ENCODE results near the gene TAGLN2. TPM values are rescaled to one million over a fixed set of nuclear protein-coding genes. Genes with fewer than 3 reads are reported as not detected.

The TAGLN2 gene
- total RNA-seq, 1 donor from 2014 or later: 110 TPM

DNA sequence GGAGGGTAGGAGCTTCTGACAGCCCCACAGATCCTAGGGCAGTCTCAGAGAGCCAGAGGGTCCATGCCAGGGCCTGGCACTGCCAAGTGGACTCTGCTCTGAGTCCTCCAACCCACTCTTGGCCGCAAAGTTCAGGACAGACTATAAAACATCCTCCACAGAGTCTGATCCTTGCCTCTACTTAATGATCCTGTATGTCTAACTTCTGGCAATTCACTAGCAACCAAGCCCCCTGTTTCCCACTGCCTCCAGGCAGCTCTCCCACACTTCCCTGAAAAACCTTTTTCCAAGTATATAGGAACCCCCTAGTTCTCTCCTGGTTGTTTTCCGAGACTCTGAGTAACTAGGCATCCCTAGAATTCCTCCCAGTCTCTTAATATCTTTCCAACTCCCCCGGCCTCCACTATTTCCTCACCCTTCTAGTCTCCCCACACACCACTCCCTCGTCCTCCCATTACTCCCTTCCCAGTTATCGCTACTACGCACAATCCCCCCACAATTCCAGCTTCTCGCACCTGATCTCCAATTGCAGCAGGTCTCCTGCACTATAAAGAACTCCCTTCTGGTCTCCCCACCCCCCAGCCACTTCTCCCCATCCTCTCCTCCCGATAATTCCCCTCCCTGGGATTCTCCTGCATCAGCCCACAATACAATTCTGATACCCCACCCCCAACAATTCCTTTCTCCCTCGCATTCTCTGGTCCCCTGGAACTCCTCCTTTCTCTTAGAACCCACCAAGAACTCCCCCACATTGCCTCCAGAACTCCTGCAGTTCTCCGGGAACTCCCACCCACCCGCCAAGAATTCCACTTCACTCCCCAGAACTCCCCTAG, 19.5 kb upstream of the TAGLN2 start:
- intact Hi-C loops (cut with micrococcal nuclease): loop anchor here (5.0 to 10.0 kb wide), 2 partner anchors 62 to 150 kb away; no protein-coding TSS in a partner anchor
- peaks cover 31% of the 10 kb centered on the region for H3K27me3 ChIP-seq (ENCODE audit: low read depth)
- H3K4me3 ChIP-seq: peak overlapping the region; percentile 69
- H3K36me3 ChIP-seq: no peaks in the 10 kb centered on the region
- no peak overlapping the region for H3K27ac ChIP-seq (replicated peaks)
- TF ChIP-seq, protein P1, sequence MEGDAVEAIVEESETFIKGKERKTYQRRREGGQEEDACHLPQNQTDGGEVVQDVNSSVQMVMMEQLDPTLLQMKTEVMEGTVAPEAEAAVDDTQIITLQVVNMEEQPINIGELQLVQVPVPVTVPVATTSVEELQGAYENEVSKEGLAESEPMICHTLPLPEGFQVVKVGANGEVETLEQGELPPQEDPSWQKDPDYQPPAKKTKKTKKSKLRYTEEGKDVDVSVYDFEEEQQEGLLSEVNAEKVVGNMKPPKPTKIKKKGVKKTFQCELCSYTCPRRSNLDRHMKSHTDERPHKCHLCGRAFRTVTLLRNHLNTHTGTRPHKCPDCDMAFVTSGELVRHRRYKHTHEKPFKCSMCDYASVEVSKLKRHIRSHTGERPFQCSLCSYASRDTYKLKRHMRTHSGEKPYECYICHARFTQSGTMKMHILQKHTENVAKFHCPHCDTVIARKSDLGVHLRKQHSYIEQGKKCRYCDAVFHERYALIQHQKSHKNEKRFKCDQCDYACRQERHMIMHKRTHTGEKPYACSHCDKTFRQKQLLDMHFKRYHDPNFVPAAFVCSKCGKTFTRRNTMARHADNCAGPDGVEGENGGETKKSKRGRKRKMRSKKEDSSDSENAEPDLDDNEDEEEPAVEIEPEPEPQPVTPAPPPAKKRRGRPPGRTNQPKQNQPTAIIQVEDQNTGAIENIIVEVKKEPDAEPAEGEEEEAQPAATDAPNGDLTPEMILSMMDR (IDR thresholded peaks at IDR 0.05; ENCODE audit: borderline replicate concordance): no peak
- peaks cover 18% of the 10 kb centered on the region for H3K4me1 ChIP-seq
- no peak for DNase-seq
- no peaks in the 10 kb centered on the region for H3K9me3 ChIP-seq (replicated peaks)

DNA sequence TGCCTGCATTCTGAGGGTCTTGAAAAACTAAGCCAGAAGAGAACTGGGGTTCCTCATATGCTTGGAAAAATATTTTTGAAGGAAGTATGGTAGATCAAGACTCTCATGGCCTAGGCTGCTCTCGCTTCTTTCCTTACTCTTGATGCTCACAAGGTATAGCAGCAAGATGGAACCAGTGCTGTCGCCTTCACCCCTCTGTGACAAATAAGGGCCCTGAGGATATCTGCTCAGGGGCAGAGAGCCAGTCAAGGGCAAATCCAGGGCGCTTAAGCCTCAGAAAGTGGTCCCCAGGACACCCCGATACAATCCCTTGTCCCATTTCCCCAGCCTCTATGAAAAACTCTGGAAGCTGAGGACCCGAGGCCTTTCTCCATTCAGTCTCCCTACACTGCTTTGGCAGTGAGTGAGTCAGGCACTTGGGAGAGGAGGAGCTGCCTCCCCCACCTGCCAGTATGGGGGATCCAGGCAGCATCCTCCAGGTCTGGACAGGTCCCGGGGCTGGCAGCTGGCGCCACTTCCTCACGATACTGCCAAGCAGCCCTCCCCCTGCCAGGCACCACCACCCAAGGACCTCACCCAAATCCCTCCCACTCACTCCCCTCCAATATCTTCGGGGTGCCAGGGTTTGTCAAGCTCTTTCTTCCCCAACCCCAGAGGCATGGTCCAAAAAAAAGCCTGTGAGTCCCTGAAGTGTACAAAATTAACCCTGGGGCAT, 18.8 kb upstream of the TAGLN2 start:
- Histone ChIP-seq H3K36me3 (no peaks in the 10 kb centered on the region), H3K9me3 (replicated peaks) (no peaks in the 10 kb centered on the region), H3K4me3 (no peak overlapping the region), H3K27me3 (ENCODE audit: low read depth) (peaks cover 31% of the 10 kb centered on the region), H3K27ac (replicated peaks) (no peak overlapping the region), H3K4me1 (peaks cover 18% of the 10 kb centered on the region)
- intact Hi-C loops (cut with micrococcal nuclease): loop anchor here (10.0 kb wide), 1 partner anchor 149 kb away; no protein-coding TSS in a partner anchor
- no peak for DNase-seq
- TF ChIP-seq, protein P1 (IDR thresholded peaks at IDR 0.05; ENCODE audit: borderline replicate concordance): no peak

DNA sequence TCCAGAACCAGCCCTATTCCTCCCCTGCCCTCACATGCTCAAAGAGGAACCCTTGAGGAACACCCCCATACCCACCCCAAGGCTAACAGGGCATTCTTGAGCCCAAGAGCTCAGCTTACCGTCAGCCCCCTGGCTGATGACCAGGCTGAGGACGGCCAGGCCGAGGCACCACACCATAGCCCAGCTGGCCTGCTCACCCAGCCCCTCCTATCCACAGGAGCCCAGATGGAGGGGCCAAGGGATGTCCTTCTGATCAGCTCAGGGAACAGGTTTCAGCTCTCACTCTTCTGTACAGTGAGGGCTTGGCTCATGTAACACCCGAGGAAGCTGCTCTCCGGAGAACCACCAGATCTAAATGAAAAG, 18.0 kb upstream of the TAGLN2 start:
- intact Hi-C loops (cut with micrococcal nuclease): loop anchor here (10.0 kb wide), 1 partner anchor 148 kb away; no protein-coding TSS in a partner anchor
- no peak overlapping the region for H3K27ac ChIP-seq (replicated peaks)
- peaks cover 18% of the 10 kb centered on the region for H3K4me1 ChIP-seq
- no peaks in the 10 kb centered on the region for H3K9me3 ChIP-seq (replicated peaks)
- TF ChIP-seq, protein P1 (IDR thresholded peaks at IDR 0.05; ENCODE audit: borderline replicate concordance): no peak
- no peaks in the 10 kb centered on the region for H3K36me3 ChIP-seq
- H3K4me3 ChIP-seq: no peak overlapping the region
- peaks cover 31% of the 10 kb centered on the region for H3K27me3 ChIP-seq (ENCODE audit: low read depth)
- DNase-seq: no peak

DNA sequence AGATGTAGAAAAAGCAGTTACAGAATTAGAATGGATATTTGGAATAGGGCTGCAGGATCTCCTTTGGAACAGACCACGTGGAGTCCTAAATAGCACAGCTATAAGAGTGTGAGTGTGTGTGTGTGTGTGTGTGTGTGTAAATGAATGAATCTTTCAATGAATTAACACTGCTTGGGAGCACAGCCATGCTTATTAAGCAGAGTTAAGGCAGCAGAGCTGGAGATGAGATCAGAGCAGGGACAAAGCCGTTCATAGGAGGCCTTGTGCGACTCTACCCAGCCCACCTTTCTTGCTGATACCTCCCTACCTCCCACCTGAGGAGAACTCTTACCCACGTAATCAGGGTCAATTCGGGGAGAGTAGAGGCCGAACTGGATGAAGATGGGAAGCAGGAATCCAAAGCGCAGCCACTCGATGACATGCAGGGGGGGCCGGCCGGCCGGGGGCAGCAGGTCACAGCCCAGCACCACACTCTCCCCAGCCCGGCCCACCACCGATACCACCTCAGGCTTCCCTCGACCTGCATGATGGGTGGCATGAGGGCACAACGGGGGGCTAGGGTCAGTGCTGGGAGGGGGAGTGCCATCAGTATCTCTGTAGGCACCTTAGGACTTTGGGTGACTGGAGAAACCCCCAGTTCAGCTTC, 17.4 kb upstream of the TAGLN2 start:
- intact Hi-C loops (cut with micrococcal nuclease): loop anchor here (10.0 kb wide), 1 partner anchor 148 kb away; no protein-coding TSS in a partner anchor
- Histone ChIP-seq H3K4me1 (peaks cover 18% of the 10 kb centered on the region), H3K36me3 (no peaks in the 10 kb centered on the region), H3K27ac (replicated peaks) (no peak overlapping the region), H3K9me3 (replicated peaks) (no peaks in the 10 kb centered on the region), H3K27me3 (ENCODE audit: low read depth) (peaks cover 31% of the 10 kb centered on the region), H3K4me3 (no peak overlapping the region)
- TF ChIP-seq, protein P1 (IDR thresholded peaks at IDR 0.05; ENCODE audit: borderline replicate concordance): no peak
- no peak for DNase-seq
